HG03025 (cell line): ENCODE data around the gene SPOCK3.
A peak's percentile ranks its signal among the peaks of the same experiment; 100 is the strongest.
"Not testable (repeated sequence)": the region's sequence is repeated elsewhere in the genome, so short reads cannot be mapped to it uniquely, and the experiment has no call there.

Experiments
- ATAC-seq: cut with Tn5 transposase; IDR thresholded peaks from one replicate; pipeline ENCODE4 v1.9.1; 2021; ENCODE audit warnings: mild to moderate bottlenecking, moderate library complexity; ENCODE audit not compliant: unreplicated experiment, low FRiP score

The SPOCK3 gene

DNA sequence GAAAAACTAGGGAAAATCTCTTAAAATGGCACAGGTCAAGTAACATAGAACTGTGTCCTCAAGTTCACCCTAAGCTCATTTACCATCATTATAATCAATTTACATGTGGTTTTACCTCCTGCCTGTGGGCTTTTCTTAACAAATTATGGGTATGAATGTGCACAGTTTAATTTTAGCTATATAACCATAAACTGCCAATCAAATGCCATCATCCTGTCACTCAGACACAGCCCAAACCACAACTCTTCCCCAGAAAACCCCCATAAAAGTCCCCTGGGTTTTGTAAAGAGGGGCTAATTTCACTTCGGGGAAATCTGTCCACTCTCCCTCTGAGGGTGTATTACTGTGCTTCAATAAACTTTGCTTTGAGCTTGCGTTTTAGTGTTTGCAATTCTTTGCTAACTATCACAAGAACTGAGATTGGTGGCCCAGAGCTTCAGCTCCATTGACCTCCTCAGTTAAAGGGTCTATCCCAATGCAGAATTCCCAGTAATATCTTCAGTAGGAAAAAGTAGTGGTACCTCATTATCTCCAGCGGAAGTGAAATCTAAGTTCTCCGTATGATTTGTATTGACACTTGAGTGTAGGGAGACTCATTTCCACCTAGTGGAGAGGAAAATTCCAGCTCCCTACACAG lies 394.6 kb downstream of the SPOCK3 start:
- ATAC-seq = peak; percentile 68

DNA sequence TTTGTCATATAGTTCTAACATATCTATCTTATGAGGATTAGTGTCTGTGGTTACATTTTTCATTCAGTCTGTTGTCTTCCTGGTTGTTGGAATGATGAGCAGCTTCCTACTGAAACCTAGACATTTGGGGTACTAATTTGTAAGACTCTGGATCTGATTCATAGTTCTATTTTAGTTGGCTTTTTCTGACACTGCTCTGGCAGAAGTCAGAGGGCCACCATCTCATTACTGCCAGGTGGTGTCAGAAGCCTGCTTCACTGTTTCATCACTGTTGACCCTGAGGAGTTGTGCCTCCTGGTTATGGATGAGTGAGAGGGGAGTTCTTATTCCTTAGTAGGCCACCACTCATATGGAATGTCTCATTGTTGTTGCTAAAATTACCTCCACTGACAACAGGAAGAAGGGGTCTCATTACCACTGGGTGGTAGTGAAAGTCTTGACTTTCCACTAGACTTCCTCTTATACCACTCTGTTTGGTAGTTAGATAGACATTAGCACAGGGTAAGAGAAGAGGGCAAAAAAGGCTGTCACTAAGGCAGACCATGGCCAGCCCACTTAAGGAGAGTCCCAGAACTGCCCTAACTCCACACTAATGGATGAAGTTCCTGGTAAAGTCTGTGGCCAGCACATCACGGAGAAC lies 395.2 kb downstream of the SPOCK3 start:
- ATAC-seq = peak; percentile 60

DNA sequence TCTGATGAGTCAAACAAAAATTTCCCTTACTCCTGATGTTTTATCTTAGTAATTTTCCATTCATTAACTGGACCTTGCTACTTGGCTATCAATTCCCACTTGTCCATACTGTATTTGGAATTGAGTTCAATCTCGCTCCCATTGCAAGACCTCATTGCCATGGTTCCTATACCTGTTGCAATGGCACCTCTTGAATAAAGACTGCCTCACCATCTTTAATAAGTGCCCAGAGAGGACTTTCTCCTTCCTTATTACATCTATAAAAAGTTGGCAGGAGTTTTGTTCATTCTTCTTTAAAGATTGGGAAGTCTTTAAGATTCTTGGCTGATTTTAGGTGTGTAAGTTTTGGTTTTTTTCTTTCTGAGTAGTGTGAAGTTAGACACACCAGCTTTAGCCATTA lies 397.4 kb downstream of the SPOCK3 start:
- no peak for ATAC-seq

DNA sequence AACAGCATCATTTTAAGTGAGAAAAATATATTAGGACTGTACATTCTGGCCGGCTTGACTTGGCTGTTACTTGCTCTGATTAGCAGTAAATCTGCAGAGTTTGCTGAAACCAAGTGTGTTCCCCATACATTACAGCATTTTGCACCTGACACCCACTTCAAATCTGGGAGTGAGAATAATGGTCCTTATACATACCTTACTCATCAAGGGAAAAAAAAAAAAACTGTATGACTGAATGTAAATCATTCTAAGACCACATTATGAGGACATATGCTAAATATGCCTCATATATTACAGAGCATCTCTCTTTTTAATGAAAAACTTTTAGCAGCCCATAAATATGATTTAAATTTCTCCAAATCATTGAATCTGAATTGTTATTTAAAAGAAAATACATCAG lies 406.7 kb downstream of the SPOCK3 start:
- ATAC-seq = no peak

DNA sequence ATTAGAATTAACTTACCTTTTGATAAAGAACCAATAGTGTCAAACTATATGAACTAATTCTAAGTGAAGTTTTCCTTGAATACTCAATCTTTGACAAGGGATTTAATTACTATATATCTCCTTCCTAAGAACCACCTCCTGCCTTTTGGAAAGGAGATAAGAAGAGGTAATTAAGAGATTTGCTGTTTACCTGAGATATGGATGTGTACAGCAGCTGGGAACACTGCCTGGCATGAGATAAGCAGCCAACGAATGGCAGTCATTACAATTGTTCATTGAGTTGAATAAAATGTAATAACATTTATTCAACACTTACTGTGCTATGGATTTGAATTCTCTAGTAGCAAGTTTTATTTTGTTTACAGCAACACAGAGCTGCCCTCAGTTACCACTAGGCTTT lies 407.1 kb downstream of the SPOCK3 start:
- no peak for ATAC-seq

DNA sequence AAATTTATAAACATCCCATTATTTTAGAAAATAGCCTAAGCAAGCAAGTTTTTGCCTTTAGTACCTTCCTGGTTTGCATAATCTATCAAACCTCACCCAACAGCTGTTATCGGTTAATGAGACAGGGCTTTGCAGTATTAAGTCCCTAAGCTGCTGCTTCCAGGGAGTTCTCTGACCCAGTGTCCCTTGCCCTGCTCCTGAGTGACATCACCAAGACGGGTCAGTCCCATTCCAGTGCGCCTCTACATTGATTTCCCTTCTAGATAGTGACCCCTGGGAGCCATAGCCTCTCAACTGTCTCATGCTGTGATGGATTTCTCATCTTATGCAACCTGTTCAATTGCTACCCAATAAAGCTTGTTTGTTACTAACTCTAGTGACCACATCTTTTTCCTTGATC lies 410.4 kb downstream of the SPOCK3 start:
- no peak for ATAC-seq

DNA sequence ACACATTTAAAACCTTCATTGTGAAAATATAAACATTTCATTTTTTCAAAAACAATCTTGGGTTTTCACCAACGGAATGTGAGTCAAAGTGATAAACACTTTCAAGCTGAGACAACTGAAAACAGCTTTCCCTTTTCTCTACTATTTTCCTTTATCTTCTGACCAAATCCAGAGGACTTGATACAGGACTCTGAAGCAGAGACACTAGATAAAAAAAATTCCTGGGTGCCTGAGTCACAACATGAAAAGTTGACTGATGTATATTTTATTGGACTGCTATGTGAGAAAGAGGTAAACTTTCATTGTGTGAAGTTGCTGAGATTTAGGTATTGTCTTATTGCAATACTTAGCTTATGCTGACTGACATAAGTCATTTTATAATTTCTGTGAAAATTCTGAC lies 411.2 kb downstream of the SPOCK3 start:
- no peak for ATAC-seq

DNA sequence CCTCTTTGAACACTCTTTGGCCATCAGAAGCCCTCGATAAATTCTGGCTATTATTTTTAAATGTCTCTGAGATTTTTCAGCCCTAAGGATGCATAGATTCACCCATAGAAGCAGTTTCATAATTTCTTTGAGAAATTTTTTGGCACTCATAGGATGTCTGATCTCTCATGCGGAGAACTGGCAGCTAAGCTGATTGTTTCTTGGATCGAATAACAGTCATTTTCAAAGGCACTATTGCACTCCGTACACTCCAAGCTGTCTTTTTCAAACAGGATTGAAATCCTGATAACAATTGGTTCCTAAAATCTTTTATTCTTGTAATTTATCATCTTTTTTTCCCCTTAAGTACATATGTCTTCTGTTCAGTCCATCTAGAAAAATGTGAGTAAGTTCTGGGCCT lies 411.9 kb downstream of the SPOCK3 start:
- no peak for ATAC-seq

DNA sequence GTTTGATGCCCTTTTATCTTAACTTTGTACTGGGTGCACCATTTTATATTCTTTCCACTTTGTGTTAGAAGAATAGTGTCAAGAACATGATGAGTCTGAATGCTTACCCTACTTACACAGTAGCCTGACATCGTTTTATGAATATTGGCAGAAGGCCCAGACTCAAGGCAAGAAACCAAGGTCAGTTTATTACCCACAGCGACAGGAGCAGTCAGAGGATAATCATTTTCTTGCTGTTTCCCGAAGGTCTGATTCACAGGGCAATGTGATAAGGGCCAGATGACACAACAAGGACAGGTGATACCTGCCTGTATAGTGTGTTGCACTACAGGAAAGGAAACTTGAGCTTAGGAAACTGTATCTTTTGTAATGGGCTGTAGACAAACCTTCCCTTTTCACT lies 417.4 kb downstream of the SPOCK3 start:
- no peak for ATAC-seq

DNA sequence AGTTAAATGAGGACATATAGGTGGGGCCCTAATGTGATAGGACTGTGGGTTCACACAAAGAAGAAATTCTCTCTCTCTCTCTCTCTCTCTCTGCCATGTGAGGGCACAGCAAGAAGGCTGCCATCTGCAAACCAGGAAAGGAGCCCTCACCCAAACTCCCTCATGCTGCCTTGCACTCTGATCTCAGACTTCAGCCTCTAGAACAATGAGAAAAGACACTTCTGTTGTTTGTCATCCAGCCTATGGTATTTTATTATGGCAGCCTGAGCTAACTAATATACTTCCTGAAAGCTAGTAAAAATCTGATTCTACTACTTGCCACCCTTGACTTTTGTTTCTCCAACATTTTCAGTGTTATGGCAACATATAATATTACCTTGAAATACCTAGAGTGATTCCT lies 425.9 kb downstream of the SPOCK3 start:
- ATAC-seq = no peak

DNA sequence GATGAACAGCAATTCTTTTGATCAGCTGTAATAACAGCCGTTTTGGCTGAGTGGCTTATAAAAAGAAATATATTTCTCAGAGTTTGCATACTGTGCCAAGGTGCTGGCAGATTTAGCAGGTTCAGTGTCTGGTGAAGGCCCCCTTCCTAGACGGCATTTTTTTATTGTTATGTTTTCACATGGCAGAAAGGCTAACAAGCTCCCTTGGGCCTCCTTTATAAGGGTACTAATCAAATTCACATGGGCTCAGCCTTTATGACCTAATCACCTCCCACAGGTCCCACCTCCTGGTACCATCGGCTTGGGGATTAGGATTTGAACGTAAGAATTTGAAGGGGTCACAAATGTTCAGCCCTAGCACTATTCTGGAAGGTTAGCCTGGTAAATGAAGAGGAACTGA lies 431.9 kb downstream of the SPOCK3 start:
- no peak for ATAC-seq

DNA sequence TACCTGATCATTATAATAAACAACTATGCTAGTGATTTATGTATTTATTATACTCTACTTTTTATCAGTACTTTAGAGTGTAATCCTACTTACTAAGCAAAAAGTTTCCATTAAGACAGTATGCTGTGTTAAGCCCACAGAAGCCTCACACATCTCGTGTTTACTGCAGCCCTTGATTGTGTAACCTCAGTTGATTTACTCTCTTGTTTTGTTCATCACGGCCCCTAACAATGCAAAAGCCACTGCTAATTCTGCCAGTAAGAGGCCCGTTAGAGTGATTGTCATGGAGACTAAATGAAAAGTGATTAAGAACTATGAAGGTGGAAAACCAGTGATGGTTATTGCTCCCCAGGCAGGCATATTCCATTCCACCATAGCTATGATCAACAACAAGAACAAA lies 436.2 kb downstream of the SPOCK3 start:
- no peak for ATAC-seq

DNA sequence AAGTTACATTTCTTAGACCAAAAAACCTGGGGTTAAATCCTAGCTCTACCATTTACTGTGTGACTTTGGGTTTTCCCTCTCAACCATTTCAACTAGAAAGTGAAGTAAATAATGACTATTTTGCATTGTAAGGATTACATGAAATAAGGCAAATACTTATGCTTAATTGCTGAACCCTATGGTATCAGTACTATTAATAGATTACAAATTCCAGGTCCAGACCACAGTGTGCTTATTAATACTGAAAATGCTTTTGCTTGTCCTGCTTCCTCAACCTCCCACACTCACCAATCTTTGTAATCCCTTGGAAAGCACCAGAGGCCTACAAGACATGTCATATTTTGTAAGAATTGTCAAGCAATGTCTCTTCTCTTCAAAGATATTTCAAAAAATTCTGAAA lies 456.5 kb downstream of the SPOCK3 start:
- ATAC-seq = no peak

DNA sequence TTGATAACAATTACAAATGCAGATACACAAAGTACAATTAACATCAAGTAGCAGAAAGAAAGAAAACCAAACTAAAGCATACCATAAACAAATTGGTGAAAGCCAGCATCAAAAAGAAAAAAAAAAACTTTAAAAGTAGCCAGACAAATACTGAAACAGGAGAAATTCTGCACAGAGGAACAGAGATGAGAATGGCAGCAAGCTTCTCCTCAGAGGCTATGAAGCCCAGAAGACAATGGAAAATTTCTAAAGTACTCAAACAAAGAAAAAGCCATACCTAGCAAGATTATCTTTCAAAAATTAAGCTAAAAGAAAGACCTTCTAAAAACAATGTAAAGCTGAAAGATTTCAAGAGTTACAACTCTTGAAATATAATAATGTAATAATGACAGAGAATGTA lies 471.3 kb downstream of the SPOCK3 start:
- no peak for ATAC-seq

DNA sequence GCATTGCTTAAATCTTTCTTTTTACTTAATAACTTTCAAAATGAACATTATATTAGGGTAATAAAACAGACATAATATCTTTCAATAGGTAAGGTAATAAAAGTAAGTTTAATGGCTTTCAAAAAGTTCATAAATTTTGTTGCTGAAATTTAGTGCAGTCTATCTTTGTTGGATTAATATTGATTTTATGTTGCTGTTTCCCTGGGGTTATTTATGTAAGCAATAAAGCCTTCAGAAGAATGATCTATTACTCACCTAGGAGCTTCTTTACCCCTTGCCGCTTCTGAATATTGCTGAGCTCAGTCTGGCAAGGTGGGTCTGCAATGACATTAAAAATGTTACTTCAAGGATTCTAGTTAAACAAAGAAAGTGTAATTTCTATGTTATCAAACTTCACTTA lies 492.6 kb downstream of the SPOCK3 start:
- ATAC-seq = no peak

DNA sequence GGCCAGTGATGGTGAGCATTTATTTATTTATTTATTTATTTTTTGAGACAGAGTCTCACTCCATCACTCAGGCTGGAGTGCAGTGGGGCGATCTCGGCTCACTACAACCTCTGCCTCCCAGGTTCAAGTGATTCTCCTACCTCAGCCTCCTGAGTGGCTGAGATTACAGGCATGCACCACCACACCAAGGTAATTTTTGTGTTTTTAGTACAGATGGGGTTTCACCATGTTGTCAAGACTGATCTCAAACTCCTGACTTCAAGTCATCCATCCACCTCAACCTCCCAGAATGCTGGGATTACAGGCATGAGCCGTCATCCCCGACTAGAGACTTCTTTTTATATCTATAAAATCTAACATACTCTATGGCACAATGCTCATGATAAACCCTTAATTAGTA lies 495.1 kb downstream of the SPOCK3 start:
- not testable (repeated sequence) for ATAC-seq

DNA sequence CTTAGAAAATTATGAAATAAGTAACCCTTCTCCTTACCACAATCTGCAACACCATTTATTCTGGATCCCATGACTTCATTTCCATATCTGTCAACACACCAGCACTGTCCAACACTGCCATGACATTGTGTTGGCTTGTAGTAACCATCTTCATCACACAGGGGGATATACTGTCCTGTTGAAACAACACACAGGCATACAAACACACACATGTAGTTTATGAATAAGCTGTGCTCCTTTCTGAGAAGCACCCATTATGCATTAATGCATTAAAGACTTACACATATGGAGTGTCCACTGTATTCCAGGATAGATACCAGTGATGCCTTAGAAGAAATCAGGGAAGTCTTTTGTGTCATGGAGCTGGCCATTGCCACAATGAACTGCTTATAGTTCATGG lies 496.9 kb downstream of the SPOCK3 start:
- ATAC-seq = no peak

DNA sequence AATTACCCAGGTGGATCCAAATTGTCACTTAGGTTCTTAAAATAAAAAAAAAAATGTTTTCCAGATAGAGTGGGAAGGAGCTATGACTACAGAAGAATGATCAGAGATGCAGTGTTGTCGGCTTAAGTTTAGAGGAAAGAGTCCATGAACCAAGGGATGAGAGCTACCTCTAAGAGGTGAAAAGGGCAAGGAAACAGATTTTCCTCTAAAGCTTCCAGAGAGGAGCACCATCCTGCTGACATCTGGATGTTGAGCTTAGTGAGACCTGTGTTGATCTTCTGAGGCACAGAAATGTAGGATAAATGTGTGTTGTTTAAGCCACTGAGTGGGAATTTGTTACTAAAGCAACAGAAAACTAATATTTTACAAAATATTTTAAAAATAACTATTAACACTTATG lies 498.7 kb downstream of the SPOCK3 start:
- no peak for ATAC-seq

DNA sequence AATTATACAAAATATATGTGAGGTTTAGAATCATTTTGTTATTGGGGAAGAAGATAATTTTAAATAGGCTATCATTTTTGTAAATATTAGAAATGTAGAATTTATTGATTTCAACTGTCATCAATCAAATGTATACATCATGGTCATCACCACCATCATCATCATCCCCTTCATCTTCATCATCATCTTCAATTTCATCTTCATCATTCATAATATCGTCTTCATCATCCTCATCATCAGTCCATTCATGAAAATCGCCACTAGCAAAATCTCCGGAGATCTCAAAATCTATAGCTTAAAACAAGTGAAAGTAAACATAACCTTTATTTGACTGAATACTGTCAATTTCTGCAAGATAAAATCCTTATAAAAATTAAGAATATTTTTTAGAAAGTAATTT lies 499.5 kb downstream of the SPOCK3 start:
- ATAC-seq = no peak

DNA sequence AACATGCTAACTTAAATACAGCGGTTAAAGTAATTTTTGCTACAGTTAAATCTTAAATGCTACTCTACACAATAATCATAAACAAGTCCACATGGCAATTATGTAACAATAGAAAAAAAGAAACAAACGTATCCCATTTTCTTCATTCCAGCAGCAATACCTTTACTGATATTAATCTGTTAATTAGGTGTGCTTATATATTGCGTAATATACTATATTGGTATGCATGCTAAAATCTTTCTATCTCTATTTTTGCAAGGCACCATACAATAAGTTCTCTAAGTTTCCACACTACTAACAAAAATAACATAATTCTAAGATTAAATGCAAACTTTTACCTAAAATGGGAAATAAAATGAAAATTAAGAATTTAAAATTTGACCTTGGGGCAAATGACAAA lies 500.6 kb downstream of the SPOCK3 start:
- no peak for ATAC-seq

DNA sequence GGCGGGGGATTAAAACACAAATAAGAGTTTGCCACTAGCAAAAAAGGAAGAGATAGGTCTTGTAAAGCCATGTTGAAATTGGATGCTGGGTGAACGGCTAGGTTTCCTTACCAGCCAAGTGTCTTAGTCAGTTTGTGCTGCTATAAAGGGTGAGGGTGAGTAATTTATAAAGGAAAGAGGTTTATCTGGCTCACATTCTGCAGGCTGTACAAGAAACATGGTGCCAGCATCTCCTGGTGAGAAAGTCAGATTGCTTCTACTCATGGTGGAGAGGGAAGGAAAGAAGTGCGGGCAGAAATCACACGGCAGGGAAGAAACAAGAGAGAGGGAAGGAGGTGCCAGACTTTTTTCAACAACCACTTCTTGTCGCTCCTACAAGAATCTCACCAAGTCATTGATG lies 507.5 kb downstream of the SPOCK3 start:
- no peak for ATAC-seq

DNA sequence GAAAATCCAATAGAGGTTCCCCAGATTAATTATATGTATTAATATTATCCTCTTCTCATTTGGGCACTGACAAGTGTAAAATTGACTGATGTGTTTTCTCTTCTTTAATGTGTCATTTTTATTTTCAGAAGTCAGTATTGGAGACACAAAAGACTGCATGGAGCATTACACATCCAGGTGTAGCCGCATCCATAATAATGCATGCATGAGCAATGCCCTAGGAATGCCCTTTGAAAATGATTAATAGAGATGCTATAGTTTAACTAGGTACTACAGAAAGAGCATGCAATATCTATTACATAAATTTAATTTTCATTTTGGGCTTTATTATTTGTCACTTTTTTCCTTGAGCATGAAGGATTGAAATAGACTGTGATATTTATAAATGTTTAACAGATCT lies 509.9 kb downstream of the SPOCK3 start:
- ATAC-seq = no peak
